Measurements from ENCODE around the gene OR51T1. TPM values are rescaled to one million over a fixed set of nuclear protein-coding genes. Genes with fewer than 3 reads are reported as not detected.

Gene OR51T1
- total RNA-seq, 2 experiments from 2014 or later, result not detected

Other genes starting within 250 kb of the OR51T1 start
- not detected for gene OR51D1, start 244.4 kb upstream of the OR51T1 start, total RNA-seq
- gene OR51E1, start 237.9 kb upstream of the OR51T1 start, total RNA-seq, result not detected
- gene OR51E2, start 184.0 kb upstream of the OR51T1 start, total RNA-seq, result not detected
- not detected for gene MMP26, start 177.1 kb upstream of the OR51T1 start, total RNA-seq
- gene OR51F1, start 112.0 kb upstream of the OR51T1 start, total RNA-seq, result not detected
- not detected for gene OR52R1, start 77.5 kb upstream of the OR51T1 start, total RNA-seq
- gene OR51F2, start 60.6 kb upstream of the OR51T1 start, total RNA-seq, result not detected
- not detected for gene OR51S1, start 32.7 kb upstream of the OR51T1 start, total RNA-seq
- not detected for gene OR51A7, start 21.9 kb downstream of the OR51T1 start, total RNA-seq
- not detected for gene OR51G2, start 37.5 kb downstream of the OR51T1 start, total RNA-seq
- gene OR51G1, start 42.4 kb downstream of the OR51T1 start, total RNA-seq, result not detected
- gene OR51A4, start 65.7 kb downstream of the OR51T1 start, total RNA-seq, result not detected
- not detected for gene OR51A2, start 73.8 kb downstream of the OR51T1 start, total RNA-seq
- gene OR51L1, start 113.0 kb downstream of the OR51T1 start, total RNA-seq, result not detected
- not detected for gene OR52J3, start 164.6 kb downstream of the OR51T1 start, total RNA-seq
- not detected for gene OR52E2, start 177.7 kb downstream of the OR51T1 start, total RNA-seq
- gene OR52E1, start 187.7 kb downstream of the OR51T1 start, total RNA-seq, result not detected